GM18907 (cell line): ENCODE data around the gene NFATC2.

Experiments used
- ATAC-seq: cut with Tn5 transposase; IDR thresholded peaks from one replicate; pipeline ENCODE4 v1.9.1; 2021; ENCODE audit warnings: mild to moderate bottlenecking, moderate library complexity; ENCODE audit not compliant: unreplicated experiment

Gene NFATC2

DNA sequence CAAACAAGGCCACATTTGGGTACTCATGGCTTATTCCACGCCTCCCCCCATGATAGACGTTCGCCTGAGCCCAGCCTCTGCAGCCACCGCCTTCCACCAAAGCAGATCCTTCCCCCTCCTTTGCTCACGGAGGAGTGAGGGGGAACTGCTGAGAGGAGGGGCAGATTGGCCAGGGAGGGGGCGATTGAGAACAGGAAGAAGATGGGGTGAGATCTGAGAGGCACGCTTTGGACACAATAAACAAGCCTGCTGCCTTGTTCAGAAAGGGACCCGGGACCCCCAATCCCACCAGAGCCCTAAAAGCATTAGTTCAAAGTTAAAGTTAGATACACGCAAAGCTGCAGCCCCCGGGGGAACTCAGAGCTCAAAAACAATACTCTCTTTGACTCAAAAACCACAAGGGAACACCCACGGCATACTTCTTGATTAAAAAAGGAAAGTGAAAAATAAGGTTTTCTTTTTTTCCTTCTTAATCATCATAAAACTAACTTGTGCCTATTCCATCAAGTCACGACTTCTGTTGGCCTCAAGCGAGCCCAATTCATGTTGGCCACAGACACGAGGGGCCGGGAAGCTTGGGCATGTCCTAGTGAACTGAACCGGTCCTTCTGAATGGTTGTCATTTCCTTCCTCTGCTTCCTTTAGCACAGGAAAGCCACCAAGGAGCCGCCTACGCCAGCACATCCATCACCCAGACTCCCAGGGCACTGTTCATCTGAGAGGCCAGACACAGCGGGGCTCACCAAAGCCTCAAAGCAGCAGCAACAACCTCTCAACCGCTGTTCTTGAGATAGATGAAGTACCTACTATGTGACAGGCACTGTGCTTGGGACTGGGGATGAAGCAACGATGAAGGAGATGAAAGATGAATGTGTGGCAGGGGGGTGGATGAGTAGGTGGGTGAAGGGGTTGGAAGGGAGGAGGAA lies 44.7 kb downstream of the NFATC2 start:
- ATAC-seq: no peak

DNA sequence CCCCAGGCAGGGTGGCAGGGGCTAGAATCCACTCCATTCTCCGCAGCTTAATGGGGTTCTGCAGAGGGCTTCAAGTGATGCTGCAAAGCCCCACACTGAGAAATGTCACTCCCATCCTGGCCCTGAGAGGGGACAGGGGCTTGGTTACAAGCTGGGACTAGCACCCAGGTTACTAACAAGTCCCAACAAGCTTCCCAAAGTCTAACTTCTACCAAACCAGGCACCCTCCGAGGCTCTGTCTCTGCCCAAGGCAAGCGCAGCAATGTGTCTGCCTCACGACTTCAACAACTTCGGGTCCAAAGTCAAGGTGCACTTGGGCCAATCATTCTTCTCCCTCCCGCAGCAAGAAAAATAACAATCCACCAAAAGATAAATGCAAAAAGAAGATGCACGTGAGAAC lies 45.6 kb downstream of the NFATC2 start:
- no peak for ATAC-seq

DNA sequence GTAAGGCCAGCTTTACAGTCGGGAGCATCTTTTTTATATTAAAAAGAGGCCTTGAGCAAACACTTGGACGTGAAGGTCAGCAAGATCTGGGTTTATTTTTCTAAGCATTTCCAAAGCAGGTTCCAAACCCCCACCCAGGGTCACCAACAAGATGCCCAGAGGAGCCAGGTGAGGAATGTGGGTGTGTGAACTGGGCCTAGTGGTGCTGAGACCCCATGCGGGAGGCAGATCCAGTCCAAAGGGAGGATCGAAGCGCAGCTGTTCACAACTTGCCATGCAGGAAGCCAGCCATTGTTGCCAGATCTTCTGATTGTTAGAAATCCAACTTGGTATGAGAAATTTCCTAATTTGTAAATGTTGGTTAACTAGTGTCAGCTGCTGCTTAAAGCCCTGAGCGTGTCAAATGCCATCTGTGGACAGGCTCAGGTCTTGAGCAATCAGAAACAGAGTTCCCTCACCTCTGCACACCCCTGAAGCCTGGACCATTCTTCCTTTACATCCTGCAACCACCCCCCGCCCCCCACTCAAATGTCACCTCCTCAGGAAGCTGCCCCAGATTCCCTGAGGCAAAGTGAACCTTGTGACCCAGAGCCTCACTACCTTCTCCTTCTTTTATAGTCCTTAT lies 46.5 kb downstream of the NFATC2 start:
- ATAC-seq: no peak

DNA sequence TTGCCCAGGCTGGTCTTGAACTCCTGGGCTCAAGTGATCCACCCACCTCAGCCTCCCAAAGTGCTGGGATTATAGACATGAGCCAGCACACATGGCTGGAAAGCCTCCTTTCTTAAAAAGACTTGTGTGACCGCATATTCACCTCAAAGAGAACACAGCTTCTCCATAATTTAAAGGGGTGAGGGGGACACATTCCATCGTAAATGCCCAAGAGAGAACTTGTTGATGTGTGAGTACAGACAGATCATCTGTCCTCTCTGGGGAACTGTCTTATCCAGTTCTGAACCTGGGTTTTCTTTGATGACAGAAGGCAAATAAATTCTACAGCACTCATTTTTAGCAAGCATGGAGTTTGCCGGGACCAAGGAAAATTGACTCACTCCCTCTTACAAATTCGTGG lies 47.2 kb downstream of the NFATC2 start:
- ATAC-seq: no peak

DNA sequence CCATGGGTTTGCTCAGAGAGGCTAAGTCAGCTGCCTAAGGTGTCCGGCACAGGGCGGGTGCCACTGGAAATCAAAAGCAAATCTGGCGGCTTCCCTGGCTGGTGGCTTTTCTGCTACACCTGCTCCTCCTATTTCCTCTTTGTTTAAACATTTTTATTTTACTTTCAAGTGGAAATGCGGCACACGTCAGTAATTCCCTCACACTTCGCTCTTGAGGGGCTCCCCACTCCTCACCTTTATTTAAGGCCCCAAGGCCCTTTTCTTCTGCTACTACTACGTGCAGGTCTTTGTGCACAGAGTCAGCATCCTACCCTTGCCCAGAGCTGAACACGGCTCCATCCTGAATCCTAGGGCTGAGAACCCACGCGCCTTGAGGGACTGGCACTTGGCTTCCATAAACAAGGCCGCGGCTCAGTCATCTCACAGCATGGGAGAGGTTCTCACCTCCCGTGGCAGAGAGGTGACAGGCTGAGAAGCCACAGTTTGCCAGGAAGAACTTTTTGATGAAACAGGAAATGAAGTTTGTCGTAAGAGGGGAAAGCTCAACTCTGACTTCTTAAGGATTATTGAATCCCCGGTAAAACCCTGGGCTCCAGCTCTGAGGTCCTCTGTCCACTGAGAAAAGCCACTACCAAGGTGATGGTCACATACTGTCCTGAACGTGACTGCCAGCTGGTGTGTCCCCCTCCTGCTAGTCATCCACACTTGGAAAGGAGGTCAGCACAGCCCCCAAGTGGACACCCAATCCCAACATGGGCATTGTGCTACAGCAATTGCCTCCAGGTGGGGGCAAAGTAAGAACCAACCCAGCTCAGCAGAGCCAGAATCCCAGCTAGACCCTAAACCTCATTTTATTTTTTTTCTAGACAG lies 48.0 kb downstream of the NFATC2 start:
- no peak for ATAC-seq

DNA sequence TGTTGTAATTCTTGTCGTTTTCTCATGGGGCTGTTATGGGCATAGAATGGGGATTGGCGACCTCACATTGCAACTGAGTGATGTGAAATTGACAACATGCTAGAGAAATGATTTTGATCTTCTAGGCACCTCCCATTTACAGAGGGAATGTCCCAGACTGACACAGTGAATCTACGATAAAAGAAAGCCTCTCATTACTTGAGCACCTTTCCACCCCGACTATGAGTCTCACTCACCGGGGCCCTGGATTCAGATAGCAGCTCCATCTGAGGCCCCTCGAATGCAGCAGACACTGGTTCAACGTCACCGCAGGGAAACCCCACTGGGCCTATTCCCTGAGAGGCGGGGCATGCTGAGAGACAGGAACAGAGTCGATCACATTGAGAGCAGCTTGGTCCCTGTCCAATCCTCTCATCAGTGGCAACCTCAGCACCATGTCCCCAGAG lies 49.1 kb downstream of the NFATC2 start:
- no peak for ATAC-seq

DNA sequence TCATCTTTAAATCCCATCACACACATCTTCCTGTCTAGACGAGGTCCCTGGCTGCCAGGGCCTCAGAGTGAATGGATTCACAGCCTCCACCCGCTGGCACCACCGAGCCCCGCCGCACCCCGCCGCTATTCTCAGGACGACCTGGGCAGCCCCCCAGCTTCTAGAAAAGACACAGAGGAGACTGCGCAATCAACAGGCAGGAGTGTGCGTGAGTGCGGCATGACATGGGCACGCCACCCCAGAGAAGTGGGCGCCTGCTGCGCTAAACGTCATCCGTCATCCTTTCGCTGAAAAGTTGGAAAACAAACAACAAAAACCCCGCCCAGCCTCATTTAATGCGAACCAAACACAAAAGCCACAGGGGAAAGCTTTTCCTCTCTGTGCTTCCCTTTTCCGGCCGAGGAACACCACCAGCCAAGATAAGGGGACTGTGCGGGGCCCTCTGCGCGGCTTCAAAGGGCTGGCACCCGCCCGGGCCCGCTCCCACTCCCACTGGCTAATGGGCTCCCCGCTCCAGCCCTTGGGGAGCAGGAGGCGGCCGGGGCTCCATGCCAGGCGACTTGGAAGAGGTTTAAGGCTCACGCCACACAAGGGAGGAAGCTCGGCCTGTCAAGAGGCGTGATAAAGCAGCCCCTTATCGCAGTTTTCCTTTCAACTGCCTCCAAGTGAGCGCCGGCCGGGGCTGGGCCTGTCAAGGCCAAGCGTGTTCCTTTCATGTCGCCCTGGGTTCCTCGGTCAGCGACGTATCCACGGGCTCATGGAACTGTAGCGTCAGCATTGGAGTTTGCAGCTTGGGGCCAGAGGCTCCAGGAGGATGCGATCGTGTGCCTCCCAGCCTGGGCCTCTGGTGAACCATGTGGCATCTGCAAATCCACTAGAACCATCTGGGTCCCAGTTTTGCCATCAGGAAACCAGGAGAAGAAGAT lies 50.1 kb downstream of the NFATC2 start:
- no peak for ATAC-seq

DNA sequence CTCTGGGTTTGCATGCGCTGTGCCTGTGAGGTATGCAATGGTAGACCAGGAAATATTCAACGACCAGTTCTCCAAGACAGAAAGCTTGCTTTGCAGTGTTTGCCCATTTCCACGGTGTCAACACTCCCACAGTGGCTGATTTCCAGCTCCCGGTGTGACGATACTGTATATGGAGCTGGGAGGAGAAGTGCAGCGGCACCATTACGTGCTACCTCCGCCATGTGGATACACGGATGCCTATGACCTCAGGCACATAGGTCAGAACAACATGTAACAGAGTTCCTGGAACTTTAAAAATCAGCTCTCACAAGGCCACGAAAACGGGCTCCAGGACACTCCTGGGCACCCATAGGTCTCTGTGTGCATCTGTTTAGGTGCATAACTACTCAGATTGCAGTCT lies 51.1 kb downstream of the NFATC2 start:
- no peak for ATAC-seq

DNA sequence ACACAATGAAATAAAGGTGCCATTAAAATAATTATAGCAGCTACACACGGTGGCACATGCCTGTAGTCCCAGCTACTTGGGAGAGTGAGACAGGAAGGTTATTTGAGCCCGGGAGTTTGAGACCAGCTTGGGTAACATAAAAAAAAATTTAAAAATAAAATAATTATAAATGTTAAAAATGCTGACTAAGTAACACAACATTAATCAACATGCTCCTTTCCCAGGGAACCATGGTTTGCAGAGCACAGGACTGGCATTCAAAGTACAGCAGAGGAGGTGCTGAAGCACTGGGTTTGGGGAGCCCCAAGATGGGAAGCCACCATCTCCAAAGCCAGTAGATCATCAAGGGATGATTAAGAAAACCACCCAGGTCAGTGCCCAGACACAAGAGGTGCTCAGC lies 51.9 kb downstream of the NFATC2 start:
- ATAC-seq: no peak

DNA sequence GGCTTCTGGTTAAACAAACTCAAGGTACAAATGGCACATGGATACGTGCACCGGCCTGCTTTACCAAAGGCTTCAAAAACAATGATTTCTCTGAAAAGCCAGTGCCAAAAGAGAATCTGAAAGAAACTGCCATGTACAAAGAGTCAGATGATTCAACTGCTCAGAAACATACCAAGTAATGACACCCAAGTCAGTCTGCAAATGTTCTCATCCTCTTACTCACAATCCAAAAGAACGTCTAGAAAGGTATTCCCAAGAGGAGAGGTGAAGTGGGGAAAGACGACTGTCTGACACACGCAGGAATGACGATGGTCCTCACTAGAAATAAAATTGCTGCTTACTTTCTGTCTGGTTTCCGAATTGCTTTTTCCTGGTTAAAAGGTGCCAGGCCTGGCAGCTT lies 52.9 kb downstream of the NFATC2 start:
- no peak for ATAC-seq

DNA sequence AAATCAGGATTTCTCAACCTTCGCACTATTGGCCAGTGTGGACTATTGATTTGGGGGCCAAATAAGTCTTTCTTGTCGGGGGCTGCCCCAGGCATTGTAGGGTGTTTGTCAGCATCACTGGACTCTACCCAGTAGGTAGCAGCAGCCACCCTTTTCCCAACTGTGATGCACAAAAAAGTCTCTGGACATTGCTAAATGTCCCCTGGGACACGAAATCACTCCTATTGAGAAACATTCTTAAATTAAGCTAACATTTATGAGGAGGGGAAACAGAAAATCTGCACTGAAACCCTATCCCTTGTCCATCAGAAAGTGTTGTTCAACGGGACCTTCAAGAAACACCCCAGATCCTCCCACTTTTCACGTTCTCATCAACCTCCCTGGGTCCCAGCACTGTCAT lies 54.2 kb downstream of the NFATC2 start:
- no peak for ATAC-seq

DNA sequence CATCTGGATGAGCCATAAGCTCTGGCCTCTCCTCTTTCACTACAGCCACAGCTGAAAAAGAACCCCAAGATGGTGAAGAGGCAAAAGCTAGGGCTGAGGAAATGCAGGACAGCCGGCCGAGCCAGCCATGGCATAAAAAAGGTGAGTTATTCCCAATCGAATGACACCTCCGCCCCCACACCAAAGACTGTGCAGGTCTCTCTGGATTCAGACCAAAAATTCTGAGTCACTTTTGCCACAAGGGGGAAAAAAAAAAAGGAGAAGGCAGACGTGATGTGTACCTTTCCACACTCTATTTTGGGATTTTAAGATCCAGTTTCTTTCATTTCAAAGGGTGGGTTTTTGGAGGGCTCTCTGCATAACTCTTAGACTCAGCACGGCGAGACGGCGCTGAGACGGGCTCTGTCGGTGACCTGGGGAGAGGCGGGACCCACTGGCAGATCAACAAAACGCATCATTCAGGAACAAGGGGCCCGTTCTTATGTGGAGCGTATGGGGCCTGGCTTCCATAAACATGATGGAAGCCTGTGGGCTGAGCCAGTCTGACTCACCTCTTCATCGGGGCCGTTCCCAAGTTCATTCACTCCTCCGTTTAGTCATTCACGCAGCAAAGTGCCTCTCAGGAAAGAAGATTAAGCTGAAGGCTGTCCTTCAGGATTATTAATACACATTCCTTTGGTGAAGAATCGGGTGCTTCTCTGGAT lies 54.8 kb downstream of the NFATC2 start:
- ATAC-seq: no peak

DNA sequence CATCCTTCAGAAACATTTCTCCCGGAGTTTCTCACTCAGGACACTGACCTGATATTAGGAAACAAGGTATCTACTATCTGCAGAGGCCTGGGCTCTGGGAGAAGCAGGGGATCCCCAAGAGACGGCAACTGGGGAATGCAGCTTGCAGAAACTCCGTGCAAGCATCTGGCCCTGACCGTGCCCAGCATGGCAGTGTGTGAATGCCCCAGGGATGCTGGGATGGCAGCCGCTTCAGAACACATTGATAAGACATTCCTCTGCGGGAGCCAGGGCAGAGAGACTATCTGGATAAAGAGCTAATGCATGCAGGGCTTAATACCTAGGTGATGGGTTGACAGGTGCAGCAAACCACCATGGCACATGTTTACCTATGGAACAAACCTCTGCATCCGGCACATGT lies 55.4 kb downstream of the NFATC2 start:
- no peak for ATAC-seq

DNA sequence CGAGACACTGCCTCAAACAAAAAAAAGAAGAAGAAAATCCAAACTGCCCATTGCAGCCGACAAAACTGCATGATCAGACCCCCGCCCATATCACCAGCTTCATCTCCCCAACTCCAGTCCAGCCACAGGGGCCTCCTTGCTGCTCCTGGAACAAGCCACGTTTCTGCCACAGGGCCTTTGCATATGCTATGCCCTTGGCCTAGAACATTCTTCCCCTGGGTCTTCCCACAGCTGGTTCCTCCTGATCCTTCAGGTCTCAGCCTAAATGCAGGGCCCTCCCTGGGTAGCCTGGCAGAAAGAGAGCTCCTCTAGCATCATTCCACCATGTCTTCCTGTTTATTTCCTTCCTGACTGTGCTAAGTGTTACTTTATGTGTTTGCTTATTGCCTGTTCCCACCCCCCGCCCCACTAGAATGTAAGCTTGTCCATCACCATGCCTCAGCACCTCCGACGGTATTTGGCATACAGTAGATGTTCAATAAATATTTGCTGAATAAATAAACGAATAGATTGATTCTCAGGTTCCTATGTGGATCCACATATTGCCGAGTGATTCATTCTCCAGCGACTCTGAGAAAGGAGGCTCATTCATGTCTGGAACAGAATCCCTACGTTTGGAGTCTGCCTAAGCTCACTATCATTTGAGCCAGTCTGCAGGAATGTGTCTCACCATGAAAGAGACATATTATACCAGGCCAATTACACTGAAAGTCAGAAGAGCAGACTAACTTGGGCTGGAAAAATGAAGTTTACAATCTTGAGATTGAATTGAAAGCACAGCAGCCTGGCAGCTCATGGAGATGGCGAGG lies 56.1 kb downstream of the NFATC2 start:
- ATAC-seq: no peak

DNA sequence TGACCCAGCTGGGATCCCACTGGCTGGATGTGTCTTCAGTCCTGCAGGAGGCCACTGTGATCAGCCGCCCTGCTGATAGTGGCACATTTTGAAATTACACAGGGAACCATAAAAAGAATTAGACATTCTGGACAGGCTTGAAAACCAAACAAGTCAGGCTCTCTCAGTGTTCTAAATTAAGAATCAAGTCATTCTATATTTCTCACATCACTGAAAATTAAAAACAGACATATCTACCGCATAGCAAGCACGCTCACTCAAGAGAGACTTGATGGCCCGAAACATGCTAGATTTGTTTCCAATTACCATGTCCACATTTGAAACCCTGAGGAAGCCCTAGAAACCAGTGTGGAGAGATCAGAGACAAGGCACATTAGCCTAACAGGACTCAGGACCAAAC lies 57.7 kb downstream of the NFATC2 start:
- no peak for ATAC-seq

DNA sequence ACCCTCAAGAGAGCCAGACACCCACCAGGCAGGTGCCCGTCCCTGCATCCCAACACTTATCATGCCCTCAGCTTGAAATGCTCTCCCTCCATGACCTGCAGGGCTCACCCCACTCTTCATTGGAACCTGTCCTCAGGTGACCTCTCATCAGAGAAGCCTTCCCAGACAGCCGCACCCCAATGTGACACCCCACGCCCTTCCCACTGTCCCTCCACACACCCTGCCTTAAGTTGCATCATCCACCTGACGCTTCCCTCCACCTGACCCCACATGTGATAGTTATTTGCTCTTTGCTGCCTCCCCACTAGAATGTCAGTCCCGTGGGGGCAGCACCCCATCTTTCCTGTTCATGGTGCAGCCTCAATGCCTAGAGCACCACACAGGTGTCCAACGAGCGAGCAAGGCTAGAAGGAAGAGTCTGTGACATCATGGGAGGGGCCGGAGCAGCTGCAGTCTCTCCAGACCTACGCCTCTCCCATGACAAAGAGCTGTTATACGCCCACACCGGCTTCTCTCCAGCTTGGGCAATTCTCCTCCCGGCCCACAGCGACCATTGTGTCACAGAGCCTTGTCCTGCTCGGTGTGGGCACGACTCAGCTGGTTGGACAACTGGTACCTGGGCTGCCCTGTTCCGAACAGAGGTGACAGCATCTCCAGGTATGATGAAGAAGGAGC lies 58.2 kb downstream of the NFATC2 start:
- no peak for ATAC-seq

DNA sequence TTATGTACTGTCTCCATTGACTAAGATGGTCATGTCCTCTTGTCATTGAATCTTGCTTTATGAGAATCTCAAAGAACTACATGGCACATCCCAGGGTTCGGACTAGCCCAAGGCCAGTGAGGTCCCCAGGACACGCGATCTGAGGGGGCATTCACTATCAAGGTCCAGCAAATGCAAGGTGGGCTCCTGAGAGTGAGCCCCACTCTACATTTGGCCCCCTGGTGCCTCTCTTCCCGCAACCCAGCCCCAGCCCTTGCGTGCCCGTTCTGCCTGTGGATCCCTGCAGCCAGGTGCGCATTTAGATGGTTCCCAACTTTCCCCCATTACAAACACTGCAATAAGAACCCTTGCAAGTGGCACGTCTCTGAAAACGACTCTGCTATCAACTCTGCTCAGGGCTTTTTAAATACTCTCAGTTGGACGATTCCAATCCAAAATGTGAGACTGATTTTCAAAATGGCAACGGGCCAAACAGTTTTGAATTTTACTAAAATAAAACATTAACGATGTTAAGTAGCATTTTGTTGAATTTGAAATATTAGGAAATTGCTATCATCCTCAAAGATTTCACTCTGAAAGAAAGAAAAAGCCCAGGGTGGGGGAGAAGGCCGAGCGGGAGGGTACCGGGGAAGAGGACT lies 59.6 kb downstream of the NFATC2 start:
- ATAC-seq: no peak

DNA sequence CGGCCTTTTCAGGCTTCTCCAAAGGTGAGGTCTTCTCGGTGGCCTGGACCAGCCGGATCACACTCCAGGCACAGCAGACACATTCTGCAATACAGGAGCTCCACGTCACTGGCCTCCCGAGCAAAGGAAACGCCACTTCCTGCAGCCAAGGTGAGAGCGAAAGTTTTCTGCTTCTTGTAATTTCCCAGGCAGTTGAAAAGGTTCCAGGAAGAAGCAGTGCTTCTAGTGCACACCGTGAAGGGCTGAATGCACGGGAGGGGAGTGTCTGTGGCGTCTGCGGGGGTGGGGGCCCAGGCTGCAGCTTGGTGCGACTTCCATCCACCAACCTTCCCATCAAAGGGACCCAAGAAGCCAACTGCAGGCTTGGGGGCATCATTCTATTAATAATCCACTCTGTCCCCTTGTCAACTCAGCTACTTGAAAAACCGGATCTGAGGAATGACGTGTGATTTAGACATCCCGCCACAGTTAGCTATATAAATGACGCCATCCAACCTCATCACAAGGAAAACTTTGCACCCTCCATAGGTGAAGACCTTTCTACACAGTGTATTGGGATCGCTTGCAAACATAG lies 61.1 kb downstream of the NFATC2 start:
- ATAC-seq: no peak
